Subcutaneous adipose tissue (tissue), 4 donors: ENCODE measurements around the gene POU2F1. TPM values are rescaled to one million over a fixed set of nuclear protein-coding genes. Genes with fewer than 3 reads are reported as not detected.

Experiments used
- total RNA-seq, 4 donors: library from RNA; depleted of rRNA; stranded (reverse); fragments of >200 nt; gene quantifications; one replicate each; pipeline ENCODE4 v1.1.0, GENCODE V29; 2016
- TF ChIP-seq, protein P1 (sequence below): fragments of 450-650 bp; IDR thresholded peaks from one replicate; pipeline ENCODE4 v1.5.1; 2016; ENCODE audit warnings: low read depth, mild to moderate bottlenecking, control low read depth, antibody characterized with exemption, moderate library complexity

Gene POU2F1
- total RNA-seq, 4 donors from 2014 or later = 17.1 to 40.6 (median 20.5) TPM

DNA sequence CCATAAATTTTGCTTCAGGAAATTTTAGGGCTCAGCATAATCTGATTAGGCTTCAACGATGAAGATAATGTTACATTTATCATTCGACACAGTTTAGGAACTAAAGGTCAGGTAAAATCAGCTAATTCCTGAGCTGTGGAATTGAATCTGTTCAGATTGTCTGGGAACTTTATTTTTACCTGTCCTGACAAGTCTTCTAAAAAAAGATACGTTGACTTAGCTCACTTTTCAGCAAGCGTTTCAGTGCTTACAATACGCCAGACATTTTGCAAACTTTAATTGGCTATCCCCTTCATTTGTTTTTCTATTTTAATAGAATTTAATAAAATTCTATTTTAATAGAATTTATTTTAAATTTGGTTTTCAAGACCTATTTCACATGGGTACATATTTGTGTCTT lies 57.8 kb downstream of the POU2F1 start:
- TF ChIP-seq, protein P1, sequence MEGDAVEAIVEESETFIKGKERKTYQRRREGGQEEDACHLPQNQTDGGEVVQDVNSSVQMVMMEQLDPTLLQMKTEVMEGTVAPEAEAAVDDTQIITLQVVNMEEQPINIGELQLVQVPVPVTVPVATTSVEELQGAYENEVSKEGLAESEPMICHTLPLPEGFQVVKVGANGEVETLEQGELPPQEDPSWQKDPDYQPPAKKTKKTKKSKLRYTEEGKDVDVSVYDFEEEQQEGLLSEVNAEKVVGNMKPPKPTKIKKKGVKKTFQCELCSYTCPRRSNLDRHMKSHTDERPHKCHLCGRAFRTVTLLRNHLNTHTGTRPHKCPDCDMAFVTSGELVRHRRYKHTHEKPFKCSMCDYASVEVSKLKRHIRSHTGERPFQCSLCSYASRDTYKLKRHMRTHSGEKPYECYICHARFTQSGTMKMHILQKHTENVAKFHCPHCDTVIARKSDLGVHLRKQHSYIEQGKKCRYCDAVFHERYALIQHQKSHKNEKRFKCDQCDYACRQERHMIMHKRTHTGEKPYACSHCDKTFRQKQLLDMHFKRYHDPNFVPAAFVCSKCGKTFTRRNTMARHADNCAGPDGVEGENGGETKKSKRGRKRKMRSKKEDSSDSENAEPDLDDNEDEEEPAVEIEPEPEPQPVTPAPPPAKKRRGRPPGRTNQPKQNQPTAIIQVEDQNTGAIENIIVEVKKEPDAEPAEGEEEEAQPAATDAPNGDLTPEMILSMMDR = no peak

DNA sequence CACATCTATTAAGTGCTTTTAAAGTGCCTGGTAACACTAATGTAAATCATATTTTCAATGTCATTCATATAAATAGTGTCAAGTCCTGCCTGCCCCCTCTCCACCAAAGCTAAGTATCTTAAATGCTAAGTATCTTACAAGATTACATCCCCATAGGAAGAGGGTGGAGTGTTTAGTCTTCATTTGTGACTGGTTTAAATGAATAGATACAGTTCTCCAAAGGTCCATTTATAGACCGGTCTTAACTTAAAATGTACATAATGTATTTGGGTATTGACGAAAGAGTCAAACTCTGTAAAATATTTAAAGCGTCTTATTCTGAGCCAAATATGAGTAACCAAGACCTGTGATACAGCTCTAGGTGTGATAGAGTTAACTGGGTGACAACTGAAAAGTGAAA lies 60.2 kb downstream of the POU2F1 start:
- TF ChIP-seq, protein P1 = no peak

DNA sequence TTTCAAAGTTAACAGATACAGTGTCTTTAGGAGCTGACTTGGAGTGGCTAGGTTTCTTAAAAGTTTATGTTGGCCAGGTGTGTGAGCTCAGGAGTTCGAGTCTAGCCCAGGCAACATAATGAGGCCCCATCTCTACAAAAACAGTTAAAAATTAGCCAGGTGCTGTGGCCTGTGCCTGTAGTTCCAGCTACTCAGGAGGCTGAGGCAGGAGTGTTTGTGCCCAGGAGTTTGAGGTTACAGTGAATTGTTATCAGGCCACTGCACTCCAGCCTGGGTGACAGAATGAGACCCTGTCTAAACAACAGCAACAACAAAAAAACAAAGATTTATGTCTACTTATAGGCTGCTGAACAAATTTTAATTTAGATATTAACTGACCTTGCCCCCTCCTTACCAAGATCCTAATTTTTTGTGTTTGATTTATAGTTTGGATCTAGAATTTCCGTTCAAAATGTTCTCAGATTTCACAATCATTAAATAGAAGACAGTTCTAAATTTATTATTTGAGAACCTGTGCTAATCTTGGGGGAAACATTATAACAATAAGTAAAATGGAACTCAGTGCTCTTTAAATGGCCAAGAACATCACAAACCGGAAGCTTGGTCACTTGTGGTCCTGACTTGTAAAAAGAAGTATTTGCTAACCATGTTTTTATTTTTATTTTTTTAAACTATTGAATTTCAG lies 67.8 kb downstream of the POU2F1 start:
- TF ChIP-seq, protein P1 = no peak

DNA sequence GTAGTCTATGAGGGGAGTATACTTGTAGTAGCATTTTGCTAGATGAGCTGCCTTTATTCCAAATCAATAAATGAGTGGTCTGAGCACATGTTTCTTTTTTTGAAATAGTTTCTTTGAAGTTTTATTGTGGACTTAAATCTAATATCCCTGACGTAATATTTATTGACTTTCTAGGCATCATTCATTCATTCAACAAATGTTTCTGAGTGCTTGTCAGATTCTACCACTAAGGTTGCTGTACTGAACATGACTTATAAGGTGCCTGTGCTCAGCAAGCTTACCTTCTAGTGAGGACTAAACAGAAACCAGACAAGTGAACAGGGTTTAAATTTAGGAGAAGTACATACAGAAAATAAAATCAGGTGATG lies 68.4 kb downstream of the POU2F1 start:
- TF ChIP-seq, protein P1 = no peak

DNA sequence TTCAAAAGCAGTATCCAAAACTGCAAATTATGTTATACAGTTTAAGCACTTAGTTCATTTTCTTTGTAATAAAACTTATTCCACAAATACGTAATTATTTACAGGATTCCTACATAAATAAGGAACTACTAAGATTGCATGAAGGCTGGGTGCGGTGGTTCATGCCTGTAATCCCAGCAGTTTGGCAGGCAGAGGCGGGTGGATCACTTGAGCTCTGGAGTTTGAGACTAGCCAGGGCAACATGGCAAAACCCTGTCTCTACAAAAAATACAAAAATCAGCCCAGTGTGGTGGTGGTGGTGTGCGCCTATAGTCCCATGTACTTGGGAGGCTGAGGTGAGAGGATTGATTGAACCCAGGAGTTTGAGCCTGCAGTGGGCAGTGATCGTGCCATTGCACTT lies 69.3 kb downstream of the POU2F1 start:
- TF ChIP-seq, protein P1 = no peak

DNA sequence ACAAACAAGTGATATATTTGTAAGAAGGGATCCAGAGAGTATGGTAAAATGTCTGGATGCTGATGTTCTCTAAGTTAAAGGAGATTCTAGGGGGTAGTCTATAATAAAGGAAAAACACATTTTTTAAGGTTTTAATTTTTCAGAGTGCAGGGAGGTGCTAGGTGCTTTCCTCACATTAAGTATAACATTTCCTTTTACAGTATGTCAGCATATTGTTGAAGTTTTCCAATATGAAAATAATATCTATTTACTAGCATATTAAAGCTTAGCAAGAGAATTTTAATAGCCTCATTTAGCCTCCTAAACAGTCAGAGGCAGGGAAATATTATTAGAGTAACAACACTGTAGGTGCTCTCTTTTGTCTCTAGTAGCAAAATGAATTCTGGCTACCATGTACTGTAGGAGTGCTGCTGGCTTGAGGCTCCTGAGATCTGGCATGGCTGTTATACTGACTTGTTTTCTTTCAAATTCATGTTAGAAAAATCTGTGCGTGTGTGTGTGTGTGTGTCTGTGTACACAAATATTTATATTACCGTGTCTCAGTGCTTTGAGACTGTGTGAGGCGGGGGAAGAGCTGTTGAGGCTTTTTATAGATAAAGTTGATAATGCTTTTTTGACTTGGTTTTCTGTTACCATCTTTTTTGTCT lies 71.0 kb downstream of the POU2F1 start:
- TF ChIP-seq, protein P1 = no peak

DNA sequence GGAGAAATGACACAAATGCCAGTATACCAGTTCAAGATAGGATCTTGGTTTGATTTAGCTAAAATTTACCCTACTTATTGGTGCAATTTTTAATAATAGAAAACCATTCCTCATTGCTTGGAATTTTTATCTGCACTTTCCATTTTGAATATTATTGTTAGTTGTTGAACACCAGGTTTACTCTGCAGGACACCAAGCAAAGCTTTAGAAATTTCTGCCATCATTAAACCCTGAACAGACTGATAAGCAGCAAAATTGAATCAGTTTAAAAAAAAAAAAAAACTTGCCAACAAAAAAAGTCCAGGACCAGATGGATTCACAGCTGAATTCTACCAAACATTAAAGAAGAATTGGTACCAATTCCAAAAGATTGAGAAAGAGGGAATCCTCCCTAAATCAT lies 71.5 kb downstream of the POU2F1 start:
- TF ChIP-seq, protein P1 = no peak
